Superior temporal gyrus (tissue), 1 donor: ENCODE data around the gene KCNAB3.

ENCODE experiments used
- DNase-seq: peaks from one replicate; pipeline ENCODE4 v3.0.0-alpha.2; 2016; ENCODE audit errors: extremely low spot score

KCNAB3 gene

GRCh38 chr17:7903154-7904103 lies 26.2 kb downstream of the KCNAB3 start:
- no peak for DNase-seq

GRCh38 chr17:7897773-7898172 lies 31.9 kb downstream of the KCNAB3 start:
- DNase-seq = peak; percentile 82

- no peak for DNase-seq
Observed at GRCh38 chr17:7897090-7897489, 32.6 kb downstream of the KCNAB3 start.

GRCh38 chr17:7894866-7895265 lies 34.8 kb downstream of the KCNAB3 start:
- DNase-seq = no peak

GRCh38 chr17:7894226-7894625 lies 35.4 kb downstream of the KCNAB3 start:
- no peak for DNase-seq

- DNase-seq = no peak
Observed at GRCh38 chr17:7893187-7893880, 36.3 kb downstream of the KCNAB3 start.

- DNase-seq = peak; percentile 96
Observed at GRCh38 chr17:7889166-7889955, 40.3 kb downstream of the KCNAB3 start.

GRCh38 chr17:7888184-7888920 lies 41.3 kb downstream of the KCNAB3 start, which contains the start of gene CHD3:
Gene CHD3 (plus strand): TSS chr17:7888789. CDS start chr17:7889001, 212 bp downstream.
- peak; percentile 28 for DNase-seq

- peak; percentile 91 for DNase-seq
Observed at GRCh38 chr17:7887482-7888183, 42.0 kb downstream of the KCNAB3 start.

- peak; percentile 41 for DNase-seq
Observed at GRCh38 chr17:7887038-7887481, 42.6 kb downstream of the KCNAB3 start.

GRCh38 chr17:7886227-7887037 lies 43.2 kb downstream of the KCNAB3 start:
- DNase-seq = peak; percentile 19

- peak; percentile 14 for DNase-seq
Observed at GRCh38 chr17:7885367-7886226, 44.1 kb downstream of the KCNAB3 start.

GRCh38 chr17:7884581-7885366 lies 44.9 kb downstream of the KCNAB3 start:
- DNase-seq = no peak

GRCh38 chr17:7883781-7884386 lies 45.8 kb downstream of the KCNAB3 start:
- no peak for DNase-seq

GRCh38 chr17:7882629-7883028 lies 47.0 kb downstream of the KCNAB3 start:
- DNase-seq = peak; percentile 16

- DNase-seq = no peak
Observed at GRCh38 chr17:7882068-7882467, 47.6 kb downstream of the KCNAB3 start.

- DNase-seq = peak; percentile 53
Observed at GRCh38 chr17:7881276-7882054, 48.2 kb downstream of the KCNAB3 start.
